GM04504 (cell line): Measurements from ENCODE around the gene POLN.

Experiments used
- DNase-seq: peaks from one replicate; pipeline ENCODE4 v3.0.0-alpha.2; 2012; ENCODE audit warnings: low read depth

The POLN gene

DNA sequence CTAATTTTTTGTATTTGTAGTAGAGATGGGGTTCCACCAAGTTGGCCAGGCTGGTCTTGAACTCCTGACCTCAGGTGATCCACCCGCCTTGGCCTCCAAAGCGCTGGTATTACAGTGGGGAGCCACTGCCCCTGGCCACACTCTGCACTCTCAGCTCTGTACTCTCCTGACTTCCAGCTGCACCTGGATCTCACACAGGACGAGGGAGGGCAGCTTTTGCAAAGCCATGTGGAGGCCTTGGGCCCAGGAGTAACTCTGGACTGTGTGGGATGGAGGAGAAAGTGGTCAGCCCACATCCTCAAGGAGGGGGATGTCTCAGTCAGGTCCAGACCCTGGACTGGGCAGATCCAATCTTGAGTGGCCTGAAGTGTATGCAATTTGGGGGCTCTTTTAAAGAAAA lies 159.8 kb downstream of the POLN start:
- DNase-seq = no peak

DNA sequence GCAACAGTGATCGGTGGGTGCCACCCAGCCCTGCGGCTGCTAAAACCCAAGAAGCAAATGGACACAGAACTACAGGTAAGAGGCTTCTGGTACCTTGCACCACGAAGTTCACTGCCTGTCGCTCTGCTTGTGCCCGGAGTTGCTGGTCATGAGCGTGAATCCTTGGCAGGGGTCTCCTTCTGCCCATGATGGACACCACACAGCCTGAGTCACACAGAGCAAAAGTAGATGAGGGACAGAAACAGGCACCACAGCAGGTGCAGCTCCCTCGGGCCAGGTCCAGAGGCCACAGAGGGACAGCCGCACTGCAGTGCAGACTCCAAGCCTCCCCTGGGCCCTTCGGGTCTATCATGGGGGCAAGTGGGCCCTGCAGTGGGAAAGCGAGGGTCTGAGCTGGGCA lies 160.4 kb downstream of the POLN start:
- DNase-seq = no peak

DNA sequence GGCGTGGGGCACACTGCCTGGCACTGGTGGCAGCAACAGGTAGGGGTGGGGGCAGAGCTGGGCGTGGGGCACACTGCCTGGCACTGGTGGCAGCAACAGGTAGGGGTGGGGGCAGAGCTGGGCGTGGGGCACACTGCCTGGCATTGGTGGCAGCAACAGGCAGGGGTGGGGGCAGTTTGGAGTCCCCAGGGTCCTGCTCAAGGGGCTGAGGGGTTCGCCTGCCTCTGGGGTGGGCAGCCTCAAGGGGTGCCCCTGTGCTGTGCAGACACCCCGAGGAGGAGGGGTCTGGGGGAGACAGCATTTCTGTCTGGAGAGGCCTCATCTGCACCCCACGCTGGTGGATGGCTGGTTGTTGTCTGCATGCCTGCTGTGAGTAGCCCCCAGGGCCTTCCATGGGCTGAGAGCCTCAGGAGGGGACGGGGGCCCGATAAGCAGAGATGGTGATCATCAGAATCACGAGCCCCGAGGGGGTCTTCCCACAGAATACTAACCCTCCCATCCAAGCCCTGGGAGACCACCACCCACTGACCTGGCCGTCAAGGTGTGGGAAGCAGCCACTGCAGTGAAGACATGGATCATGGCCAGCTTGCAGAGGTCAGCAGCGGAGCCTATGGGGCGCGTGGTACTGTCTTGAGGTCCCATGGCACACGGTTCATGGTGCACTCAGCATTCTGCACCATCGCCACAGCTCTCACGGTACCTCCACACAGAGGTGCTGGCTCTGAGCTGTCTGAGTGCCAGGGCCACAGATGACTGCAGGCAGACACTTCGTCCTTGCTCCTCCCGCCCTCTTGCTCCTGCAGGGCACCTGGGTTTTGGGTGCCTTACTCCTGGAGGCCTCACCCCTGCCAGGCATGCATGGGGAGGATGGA lies 161.3 kb downstream of the POLN start:
- DNase-seq = no peak

DNA sequence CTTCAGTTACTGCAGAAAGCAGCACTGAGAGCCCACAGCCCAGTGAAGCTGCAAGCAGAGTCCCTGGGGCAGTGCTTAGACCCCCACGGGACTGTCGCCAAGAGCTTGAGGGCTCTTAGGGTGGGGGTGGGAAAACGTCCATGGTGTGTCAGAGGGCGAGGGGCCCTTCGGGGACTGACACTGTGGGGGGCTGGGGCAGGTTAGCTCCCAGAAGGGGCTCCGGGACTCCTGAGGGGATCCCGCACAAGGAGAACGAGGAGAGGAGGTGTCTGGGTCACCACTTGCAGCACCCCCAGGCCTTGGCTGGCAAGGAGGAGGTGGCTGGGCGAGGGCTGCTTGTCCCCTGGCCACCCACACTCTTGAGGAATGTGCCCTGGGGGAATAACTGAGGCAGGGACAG lies 162.0 kb downstream of the POLN start:
- no peak for DNase-seq

DNA sequence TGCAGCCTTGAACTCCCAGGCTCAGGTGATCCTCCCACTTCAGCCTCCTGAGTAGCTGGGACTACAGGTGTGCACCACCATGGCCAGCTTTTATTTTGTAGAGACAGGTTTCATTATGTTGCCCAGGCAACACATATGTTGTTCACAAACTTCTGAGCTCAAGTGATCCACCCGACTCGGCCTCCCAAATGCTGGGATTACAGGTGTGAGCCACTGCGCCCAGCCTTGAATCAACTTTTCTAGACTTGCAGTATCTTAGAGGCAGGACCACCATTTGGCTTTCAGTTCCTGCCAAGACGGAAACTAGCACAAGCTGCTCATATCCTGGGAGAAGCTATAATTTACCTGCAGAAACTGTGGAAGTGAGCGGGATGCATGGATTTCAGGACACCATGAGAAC lies 162.9 kb downstream of the POLN start:
- no peak for DNase-seq

DNA sequence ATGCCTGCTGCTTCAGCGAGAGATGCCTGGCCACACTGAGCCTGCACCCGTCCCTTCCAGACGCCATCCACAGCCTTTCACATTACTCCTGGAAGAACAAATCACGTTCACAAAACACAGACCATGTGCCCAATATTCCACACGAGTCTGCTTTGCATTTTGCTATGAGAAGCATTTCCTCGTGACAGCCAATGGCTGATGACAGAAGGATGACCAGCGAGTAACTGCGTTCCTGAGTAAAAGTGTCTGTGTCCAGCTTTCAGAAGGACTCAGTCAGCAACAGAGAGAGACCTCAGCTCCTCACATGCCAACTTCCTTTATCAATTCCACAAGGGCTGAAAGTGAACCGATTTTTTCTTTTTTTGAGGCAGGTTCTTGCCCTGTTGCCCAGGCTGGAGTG lies 163.3 kb downstream of the POLN start:
- no peak for DNase-seq

DNA sequence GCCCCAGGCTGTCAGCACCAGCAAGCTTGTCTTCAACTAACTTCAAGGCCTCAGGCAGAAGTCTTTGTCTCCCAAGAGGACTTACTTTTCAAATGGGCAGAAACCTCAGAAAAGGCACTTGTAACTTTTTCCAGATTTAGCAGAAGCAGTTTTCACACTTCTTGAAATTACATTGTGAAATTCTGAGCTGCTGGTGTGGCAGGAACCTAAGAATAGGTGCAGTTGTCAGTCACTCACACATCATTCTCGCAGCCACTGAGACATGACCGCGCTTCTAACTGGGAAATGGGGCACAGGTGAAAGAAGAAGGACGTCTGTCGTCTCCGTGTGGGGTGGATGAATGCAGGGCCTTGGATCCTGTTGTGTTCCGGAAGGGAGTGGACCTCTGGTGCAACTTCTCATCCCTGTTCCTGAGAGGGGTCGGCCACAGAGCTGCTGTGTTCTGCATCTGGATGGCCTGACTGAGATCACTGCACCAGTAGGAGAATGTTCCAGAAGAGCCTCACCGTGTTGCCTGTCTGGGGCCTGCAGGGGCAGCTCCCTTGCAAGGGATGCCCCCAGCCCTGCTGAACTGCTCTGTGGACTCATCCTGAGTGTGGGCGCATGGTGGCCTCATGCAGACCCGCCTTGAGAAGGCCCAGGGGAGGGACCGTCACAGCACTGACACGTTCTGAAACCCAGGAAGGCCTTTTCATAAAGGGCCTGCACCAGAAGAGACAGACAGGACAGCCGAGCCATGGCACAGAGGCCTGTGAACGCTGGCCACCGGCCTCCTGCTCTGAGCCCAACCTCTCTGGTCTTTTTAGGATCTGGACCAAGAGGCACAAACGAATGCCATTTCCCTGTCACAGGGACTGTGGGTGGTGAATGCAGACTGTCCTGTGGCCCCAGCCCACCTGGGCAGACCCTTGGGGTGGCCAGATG lies 164.1 kb downstream of the POLN start:
- no peak for DNase-seq

DNA sequence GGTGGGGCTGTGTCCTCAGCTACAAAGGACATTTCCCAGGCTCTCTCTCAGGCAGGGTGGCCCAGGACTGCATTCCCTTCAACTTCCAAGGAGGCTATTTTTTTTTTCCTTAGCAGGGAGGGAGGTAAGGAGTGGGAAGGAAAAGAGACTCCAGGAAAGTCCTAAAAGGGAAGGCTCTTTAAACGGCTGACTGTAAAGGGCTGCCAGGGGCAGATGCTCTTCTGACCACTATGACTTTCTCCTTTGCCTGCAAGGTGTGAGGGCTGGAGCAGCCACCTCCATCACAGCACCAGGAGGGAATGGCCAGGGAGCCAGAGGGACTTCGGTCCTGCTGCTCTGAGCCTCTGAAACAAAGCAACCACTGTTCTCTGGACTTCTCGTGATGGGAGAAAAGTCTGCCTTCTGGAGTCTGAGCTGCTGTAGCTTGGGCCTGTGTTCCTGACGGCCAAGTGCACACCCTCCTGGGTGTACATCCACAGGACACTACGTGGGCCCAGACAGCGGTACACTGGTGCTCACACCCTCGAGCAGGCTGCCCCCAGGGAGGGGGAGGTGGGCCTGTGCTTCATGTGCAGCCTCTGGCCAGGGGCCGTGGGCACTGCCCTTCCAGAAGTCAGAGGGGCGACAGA lies 164.9 kb downstream of the POLN start:
- DNase-seq = no peak

DNA sequence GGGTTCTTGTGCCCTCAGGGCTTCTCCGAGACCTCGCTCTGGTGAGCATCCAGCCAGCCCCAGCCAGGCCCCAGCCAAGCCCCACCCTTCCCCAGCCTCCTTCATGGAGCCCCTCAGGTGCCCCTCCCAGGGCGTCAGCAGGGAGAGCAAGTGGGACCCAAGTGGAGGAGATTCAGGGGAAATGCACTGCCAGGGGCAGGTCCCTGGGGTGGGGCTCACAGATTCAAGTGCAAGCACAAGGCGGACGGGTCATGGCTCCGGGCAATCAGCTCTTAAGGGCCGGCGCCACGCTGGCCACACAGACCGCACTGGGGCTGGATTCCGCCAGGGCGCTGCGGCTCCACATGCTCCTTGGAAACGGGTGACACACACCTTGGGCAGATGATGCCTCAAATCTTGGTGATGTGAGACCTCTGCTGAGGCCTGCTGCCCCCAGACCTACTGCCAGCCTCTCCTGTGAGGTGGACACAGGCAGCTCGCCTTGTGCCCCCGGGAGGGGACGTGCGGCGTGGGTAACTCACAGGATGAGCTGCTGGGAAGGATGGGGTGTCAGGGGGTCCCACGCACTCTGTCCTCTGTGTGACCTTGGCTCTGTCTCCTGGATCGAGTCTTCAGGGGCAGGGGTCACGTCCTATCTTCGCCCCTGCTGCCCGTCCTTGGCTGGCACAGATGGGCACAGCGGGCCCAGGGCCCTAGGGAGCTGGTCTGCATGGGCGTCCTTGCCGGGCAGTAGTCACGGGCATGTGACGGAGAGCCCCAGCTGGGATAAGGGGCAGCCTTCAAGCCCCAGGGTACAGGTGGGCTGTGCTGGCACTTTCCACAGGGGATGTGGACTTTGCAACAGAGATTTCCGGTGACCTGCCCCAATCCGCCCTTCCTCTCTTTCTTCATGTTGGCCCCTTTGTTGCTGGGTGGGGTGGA lies 165.7 kb downstream of the POLN start:
- DNase-seq = no peak

DNA sequence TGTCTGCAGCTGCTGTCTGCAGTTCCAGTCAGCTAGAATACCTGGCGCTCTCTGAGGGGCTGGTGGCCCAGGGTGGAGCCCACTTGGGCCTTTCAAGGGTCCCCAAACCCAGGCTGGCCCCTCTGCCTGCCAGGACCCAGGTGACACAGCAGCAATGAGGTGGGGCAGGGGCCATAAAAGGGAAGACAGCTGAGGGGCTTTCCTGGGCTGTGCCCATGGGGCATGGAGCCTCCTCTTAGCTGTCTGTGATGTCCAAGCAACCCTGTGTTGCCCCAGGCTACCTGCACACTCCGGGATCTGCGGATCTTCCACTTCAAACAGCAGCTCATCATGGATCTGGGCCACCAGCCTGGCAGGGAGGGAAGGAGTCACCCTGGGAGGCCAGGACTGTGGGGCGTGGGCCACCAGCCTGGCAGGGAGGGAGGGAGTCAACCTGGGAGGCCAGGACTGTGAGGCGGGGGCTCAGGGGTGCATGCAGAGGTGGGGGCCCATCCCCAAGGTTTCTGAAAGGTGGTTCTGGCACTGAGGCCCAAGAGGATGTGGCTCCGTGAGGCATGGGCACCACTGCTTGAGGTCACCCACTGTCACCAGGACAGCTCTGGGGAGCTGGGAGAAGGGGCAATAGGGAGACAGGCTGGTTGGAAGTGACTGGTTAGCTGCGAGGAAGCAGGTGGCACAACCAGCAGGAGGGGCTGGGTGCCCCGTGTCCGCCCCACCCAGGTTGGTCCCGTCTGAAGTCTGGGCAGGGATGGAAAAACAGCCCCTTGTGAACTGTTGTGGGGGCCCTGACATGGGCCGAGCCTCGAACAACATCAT lies 166.5 kb downstream of the POLN start:
- no peak for DNase-seq

DNA sequence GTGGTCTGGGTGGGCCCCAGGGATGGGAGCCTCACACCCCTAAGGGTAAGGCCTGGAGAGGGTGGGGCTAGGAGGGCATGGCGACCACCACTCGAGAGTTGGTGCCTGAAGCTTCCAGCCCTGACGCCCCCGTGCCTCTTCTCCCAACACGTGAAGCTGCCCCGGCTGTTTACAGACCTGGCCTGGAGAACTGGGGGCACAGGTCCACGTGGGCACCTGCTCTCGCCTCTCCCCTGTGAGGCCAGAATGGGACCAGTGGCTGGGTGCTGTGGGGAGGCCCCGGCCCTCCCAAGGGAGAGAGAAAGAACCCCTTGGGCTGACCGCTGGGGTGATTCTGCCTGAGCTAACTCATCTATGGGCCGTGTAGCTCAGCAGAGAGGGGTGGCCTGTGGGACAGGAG lies 167.3 kb downstream of the POLN start:
- DNase-seq = no peak

DNA sequence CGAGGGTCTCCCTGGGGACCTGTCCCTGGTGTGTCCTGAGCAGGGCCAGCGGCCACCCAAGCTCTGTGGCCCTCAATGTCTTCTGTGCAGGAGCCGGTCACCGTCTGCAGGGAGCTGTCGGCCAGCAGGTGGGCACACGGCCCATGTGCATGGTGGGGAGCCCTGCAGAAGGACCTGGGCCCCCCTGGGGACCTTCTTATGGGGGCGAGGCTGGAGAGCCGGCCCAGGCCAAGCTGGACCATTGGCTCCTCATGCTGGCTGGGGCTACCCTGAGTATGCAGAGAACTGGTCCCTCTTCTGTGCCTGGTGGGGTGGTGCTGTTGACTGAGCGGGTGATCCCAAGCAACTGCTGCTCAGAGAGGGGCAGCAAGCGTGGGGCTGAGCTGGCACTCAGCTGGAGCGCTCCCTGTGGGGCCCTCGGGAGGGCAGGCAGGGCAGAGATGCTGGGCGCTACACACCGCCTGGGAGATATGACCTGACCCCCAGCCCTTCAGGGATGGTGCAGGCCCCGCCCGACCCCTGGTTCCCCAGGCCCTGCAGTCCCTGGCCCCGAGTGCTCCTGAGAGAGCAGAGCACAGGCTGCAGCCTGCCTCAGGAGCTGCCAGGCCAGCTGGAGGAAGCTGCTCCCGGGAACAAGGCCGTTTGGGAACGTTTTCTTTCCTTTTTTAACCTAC lies 168.0 kb downstream of the POLN start:
- DNase-seq = no peak

DNA sequence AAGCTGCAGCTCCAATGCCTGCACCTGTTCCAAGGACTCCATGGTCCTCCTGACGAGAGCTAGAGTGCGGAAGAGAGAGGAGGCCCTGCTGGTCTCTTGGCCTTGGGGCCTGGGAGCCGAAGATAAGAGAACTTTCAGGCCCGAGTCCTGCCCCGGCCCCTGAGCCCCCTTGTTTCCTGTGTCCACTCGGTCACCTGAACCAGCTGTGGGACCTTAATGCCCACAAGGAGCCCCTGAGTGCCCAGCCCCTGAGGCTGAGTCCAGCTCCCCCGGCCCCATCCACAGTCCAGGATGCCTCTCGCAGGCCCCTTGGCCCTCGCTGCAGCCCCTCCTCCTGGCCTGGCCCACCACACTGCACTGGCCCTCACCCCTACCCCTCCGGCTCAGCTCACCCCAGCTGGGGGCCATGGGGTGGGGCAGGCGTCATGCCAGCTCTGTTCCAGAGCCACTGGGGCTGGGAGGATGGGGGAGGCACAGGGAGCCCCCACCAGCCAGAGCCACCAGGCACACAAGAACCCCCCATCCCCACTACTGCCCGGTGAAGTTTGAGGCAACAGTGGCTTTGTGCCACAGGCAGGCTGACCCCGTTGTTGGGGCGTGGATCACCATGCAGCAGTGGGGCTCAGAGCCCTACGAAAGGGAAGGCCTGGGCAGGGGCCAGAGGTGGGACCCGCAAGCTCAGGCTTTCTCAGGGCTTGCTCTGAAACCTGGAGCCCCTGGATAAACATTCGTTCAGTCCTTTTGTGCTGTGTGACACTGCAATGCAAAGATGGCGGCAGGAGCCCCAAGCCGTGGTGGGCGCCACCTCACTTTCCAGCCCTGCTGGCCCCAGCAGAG lies 168.7 kb downstream of the POLN start:
- no peak for DNase-seq

DNA sequence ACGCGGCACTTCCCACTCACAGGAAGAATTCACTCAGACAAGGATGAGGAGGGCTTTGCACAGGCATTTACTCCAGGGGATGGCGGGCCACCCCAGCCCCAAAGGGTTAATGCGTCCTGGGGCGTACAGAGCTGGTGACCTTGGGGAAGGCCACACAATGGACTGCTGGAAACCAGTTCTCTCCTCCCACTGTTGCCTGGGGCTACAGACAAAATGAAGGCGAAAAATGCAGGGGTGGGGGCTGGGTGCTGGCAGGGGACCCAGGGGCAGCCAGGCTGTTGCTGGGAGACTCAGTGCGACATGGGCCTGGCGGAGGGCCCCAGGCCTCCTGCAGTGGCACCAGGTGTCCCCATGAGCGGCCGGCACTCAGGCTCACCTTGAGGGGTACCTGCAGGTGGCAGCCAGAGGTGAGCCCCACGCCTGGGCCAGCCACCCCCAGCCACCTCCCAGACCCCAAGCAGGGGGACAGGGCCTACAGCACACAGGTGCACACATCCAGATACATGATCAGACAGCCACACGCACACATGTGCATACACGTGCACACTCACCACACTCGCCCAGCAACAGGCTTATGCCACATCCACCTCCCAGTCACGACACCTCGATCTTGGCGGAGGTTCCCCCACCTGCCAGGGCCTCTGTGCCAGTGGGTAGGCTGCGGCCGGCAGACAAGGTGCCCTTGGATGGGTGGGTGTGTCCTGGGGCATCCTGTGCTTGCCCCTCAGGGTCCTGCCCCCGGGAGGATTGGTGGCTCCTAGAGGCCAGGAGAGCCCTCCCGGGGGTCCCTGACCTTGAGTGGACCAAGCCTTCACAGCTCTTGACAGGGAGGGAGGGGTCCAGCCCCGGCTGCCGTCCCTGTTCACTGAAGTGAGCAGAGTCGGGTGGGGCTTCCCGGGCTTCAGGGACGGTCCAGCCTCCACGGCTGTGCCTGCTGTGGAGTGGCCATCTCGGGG lies 169.7 kb downstream of the POLN start:
- DNase-seq = no peak

DNA sequence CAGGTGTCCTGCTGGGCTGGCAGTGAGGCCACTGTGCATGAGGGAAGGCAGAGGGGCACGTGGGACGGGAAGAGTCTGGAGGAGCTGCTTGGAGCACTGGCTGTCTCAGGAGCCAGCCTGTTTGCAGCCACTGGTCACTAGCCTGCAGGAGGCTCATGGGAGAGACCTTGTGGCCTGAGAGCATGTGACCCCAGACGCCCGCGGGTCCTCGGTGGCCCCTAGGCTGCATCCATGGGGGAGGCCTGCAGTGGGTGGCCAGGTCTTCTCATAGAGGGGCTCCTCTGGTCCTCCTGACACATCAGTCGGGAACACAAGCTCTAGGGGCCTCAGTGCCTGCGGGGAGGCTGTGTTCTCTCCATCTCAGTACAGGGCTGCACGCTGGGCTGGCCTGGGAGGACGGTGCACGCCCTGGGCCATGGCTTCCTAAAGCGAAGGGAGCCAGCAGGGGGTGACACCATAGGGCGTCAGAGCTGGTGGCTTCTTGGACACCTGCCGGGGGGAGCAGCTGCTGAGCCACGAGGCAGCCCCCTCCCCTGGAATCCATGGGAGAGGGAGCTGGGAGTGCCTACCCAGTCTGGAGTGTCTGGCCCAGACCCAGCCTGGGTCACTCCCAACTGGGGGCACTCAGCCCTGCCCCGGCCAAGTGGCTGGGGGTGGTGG lies 170.5 kb downstream of the POLN start:
- DNase-seq = no peak

DNA sequence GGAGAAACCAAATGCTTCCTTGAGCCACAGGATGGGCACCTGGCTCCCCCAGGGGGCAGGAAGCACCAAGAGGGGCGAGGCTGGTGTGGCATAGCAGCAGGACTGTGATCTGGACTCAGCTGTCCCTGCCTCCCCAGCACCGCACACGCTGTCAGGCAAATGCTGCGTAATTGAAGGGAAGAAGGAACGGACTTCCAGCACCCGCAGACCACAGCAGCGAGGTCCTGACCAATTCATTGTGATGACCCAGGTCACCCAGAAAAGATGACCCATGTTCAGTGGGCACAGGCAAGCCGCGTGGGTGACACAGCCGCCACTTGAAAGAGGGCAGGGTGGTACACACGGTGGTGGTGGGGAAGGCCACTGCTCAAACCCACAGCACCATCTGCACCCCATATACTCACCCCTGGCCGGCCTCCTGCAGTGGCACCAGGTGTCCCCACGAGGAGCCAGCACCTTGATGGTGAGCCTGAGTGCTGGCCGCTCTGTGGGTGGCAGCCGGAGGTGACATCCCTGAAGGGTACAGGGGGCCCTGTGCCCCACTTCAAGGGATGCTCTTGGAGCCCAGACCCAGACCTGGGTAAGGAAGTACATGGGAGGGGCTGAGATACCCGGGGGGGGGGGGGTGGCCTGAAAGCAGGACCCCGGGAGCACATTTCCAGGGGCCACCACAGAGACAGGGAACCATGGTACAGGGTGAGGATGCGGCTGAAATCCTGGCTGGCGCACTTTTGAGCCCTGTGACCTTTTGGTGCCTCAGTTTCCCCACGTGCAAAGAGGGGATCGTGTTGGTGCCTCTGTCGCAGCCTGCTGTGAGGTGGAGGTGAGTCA lies 171.3 kb downstream of the POLN start:
- no peak for DNase-seq

DNA sequence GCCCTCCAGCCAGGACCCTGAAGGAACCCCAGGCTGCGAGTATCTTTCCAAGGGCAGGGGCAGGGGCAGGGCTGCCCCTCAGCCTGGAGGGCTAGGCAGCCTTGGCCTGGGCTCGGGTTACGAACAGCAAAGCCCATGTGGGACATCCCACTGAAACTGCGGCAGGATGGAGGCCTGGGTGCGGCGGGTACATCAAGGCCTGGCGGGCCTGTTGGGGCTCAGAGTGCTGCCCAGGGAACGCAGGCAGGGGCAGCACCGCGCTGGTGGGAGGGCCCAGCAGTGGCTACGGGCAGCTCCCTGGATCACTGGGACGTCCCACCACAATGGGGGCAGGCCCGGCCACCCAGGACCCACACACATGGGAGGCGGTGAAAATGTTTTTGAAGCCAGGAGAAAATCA lies 171.9 kb downstream of the POLN start:
- DNase-seq = no peak
